Neural cell (in vitro differentiated cells): ENCODE measurements around the gene MYO18B. TPM values are rescaled to one million over a fixed set of nuclear protein-coding genes. Genes with fewer than 3 reads are reported as not detected.

Experiments used
- H2AFZ ChIP-seq: fragments of 200-600, 300-800 bp; sonication (generic), shearing (Covaris generic); 2 replicates; pipeline ENCODE4 v1.6.0; 2014; ENCODE audit warnings: low read depth, mild to moderate bottlenecking, antibody characterized with exemption, low read length, moderate library complexity
- H3F3A ChIP-seq: fragments of 200-600 bp; shearing (Covaris generic); 2 replicates; pipeline ENCODE4 v1.6.1; 2016; ENCODE audit warnings: mild to moderate bottlenecking, moderate library complexity, mixed read lengths, antibody characterized with exemption, low read length; ENCODE audit not compliant: insufficient read depth, poor library complexity, severe bottlenecking
- H3K27ac ChIP-seq: fragments of 200-600, 300-800 bp; sonication (generic), shearing (Covaris generic); 2 replicates; pipeline ENCODE4 v1.5.1; 2014; ENCODE audit warnings: mild to moderate bottlenecking, low read length, moderate library complexity
- H3K27me3 ChIP-seq: fragments of 300-800, 200-600 bp; sonication (generic), shearing (Covaris generic); 2 replicates; pipeline ENCODE4 v1.6.0; 2014; ENCODE audit warnings: mild to moderate bottlenecking, low read depth, low read length, moderate library complexity; ENCODE audit not compliant: insufficient read depth
- H3K36me3 ChIP-seq: fragments of 300-800, 200-600 bp; sonication (generic), shearing (Covaris generic); 2 replicates; pipeline ENCODE4 v1.5.1; 2014; ENCODE audit warnings: mild to moderate bottlenecking, antibody characterized with exemption, low read length, moderate library complexity; ENCODE audit not compliant: insufficient read depth
- H3K4me2 ChIP-seq: fragments of 300-800, 200-600 bp; sonication (generic), shearing (Covaris generic); 2 replicates; pipeline ENCODE4 v1.6.0; 2014; ENCODE audit warnings: mild to moderate bottlenecking, low read length
- H3K4me3 ChIP-seq: fragments of 300-800, 200-600 bp; sonication (generic), shearing (Covaris generic); 2 replicates; pipeline ENCODE4 v1.5.1; 2014; ENCODE audit warnings: mild to moderate bottlenecking, low read length, moderate library complexity
- H3K79me2 ChIP-seq: fragments of 200-600 bp; shearing (Covaris generic); replicated peaks from 2 replicates; pipeline ENCODE4 v1.6.0; 2014; ENCODE audit warnings: mild to moderate bottlenecking, low read length, moderate library complexity; ENCODE audit not compliant: insufficient read depth
- H3K9ac ChIP-seq: fragments of 300-800, 200-600 bp; sonication (generic), shearing (Covaris generic); 2 replicates; pipeline ENCODE4 v1.6.1; 2016; ENCODE audit warnings: mild to moderate bottlenecking, low read length, mixed read lengths
- H3K9me2 ChIP-seq: fragments of 200-600 bp; shearing (Covaris generic); 2 replicates; pipeline ENCODE4 v1.6.1; 2016; ENCODE audit warnings: mild to moderate bottlenecking, low read length, mixed read lengths; ENCODE audit not compliant: insufficient read depth
- H3K9me3 ChIP-seq: fragments of 200-600, 300-800 bp; sonication (generic), shearing (Covaris generic); 2 replicates; pipeline ENCODE4 v1.6.1; 2016; ENCODE audit warnings: mild to moderate bottlenecking, mixed run types, low read length, moderate library complexity, mixed read lengths
- H4K20me1 ChIP-seq: fragments of 200-600 bp; shearing (Covaris generic); 2 replicates; pipeline ENCODE4 v1.6.1; 2016; ENCODE audit warnings: mild to moderate bottlenecking, mixed run types; ENCODE audit not compliant: insufficient read depth
- CTCF ChIP-seq: fragments of 450-650 bp; IDR thresholded peaks from 2 replicates; pipeline ENCODE4 v1.5.1; 2014; ENCODE audit warnings: antibody characterized with exemption, mild to moderate bottlenecking, moderate library complexity; ENCODE audit not compliant: poor library complexity, severe bottlenecking
- EP300 ChIP-seq: fragments of 450-650 bp; conservative IDR thresholded peaks from 2 replicates; pipeline ENCODE4 v1.6.1; 2014; ENCODE audit warnings: antibody characterized with exemption, mild to moderate bottlenecking, moderate library complexity; ENCODE audit not compliant: poor library complexity, severe bottlenecking
- EZH2 ChIP-seq: fragments of 200-600, 300-800 bp; shearing (Covaris generic), sonication (generic); IDR thresholded peaks from 2 replicates; pipeline ENCODE4 v1.6.1; 2014; ENCODE audit warnings: antibody characterized with exemption, low read length, borderline replicate concordance, mild to moderate bottlenecking; ENCODE audit not compliant: insufficient read depth, poor library complexity, severe bottlenecking
- POLR2AphosphoS5 ChIP-seq: IDR thresholded peaks from 2 replicates; pipeline ENCODE4 v1.6.1; 2012
- SMC3 ChIP-seq: fragments of 450-650 bp; conservative IDR thresholded peaks from 2 replicates; pipeline ENCODE4 v1.6.1; 2014; ENCODE audit warnings: antibody characterized with exemption, mild to moderate bottlenecking, moderate library complexity; ENCODE audit not compliant: poor library complexity
- TAF1 ChIP-seq: IDR thresholded peaks from 2 replicates; pipeline ENCODE4 v1.6.1; 2012; ENCODE audit warnings: low read depth
- polyA plus RNA-seq: library from polyadenylated mRNA; depleted of rRNA; stranded (reverse); fragments of >200 nt; gene quantifications from 2 replicates; pipeline ENCODE4 v1.2.3, GENCODE V29; 2014
- TF ChIP-seq, protein P1 (sequence below): IDR thresholded peaks from 2 replicates; pipeline ENCODE4 v1.6.1; 2012; ENCODE audit warnings: borderline replicate concordance

Gene MYO18B
- polyA plus RNA-seq, 1 donor from 2014 or later: 0.71 TPM

DNA sequence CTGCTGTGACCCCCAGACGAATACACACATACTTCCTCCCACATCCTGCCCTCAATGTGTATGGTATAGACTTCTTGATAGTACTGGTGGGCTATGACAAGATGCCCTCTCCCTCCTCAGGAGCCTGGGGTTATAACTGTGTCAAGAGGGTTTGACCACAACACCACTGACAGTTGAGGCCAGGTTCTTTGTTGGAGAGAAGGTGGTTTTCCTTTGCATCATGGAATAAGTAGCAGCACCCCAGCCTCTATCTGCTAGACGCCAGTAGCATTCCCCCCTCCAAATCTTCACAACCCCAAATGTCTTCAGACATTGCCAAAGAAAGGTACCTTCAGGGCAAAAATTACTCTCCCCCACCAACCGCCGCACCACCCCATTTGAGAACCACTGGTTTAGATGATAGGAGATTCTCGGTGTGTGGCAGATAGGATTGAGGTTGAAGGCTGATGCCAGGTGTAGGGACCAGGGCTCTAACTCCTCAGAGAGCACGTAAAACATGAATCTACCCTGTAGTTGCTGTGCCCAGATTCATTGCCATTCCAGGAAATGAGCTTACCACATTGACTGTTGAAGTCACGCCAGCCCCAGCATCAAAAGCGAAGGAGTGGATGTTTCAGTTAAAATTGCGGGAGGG, 5.5 kb upstream of the MYO18B start:
- no peaks in the 10 kb centered on the region for H3F3A ChIP-seq
- no peaks in the 10 kb centered on the region for H3K9me3 ChIP-seq
- no peak overlapping the region for H2AFZ ChIP-seq
- H3K27ac ChIP-seq: no peak overlapping the region
- no peaks in the 10 kb centered on the region for H3K27me3 ChIP-seq
- no peak overlapping the region for H3K4me3 ChIP-seq
- H4K20me1 ChIP-seq: no peaks in the 10 kb centered on the region
- H3K36me3 ChIP-seq: no peaks in the 10 kb centered on the region
- H3K4me2 ChIP-seq: no peak overlapping the region
- no peak overlapping the region for H3K9ac ChIP-seq
- no peaks in the 10 kb centered on the region for H3K9me2 ChIP-seq
- H3K79me2 ChIP-seq: no peaks in the 10 kb centered on the region
- TF ChIP-seq CTCF (no peak), EZH2 (no peak), SMC3 (no peak), TAF1 (no peak), EP300 (no peak)
- TF ChIP-seq, protein P1, sequence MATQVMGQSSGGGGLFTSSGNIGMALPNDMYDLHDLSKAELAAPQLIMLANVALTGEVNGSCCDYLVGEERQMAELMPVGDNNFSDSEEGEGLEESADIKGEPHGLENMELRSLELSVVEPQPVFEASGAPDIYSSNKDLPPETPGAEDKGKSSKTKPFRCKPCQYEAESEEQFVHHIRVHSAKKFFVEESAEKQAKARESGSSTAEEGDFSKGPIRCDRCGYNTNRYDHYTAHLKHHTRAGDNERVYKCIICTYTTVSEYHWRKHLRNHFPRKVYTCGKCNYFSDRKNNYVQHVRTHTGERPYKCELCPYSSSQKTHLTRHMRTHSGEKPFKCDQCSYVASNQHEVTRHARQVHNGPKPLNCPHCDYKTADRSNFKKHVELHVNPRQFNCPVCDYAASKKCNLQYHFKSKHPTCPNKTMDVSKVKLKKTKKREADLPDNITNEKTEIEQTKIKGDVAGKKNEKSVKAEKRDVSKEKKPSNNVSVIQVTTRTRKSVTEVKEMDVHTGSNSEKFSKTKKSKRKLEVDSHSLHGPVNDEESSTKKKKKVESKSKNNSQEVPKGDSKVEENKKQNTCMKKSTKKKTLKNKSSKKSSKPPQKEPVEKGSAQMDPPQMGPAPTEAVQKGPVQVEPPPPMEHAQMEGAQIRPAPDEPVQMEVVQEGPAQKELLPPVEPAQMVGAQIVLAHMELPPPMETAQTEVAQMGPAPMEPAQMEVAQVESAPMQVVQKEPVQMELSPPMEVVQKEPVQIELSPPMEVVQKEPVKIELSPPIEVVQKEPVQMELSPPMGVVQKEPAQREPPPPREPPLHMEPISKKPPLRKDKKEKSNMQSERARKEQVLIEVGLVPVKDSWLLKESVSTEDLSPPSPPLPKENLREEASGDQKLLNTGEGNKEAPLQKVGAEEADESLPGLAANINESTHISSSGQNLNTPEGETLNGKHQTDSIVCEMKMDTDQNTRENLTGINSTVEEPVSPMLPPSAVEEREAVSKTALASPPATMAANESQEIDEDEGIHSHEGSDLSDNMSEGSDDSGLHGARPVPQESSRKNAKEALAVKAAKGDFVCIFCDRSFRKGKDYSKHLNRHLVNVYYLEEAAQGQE: no peak

- Histone ChIP-seq H3K27ac (no peak overlapping the region), H3F3A (no peaks in the 10 kb centered on the region), H3K9me3 (no peaks in the 10 kb centered on the region), H3K36me3 (no peaks in the 10 kb centered on the region), H3K9me2 (no peaks in the 10 kb centered on the region), H3K27me3 (no peaks in the 10 kb centered on the region), H3K4me2 (no peak overlapping the region), H3K9ac (no peak overlapping the region), H4K20me1 (no peaks in the 10 kb centered on the region), H3K4me3 (no peak overlapping the region), H2AFZ (no peak overlapping the region), H3K79me2 (no peaks in the 10 kb centered on the region)
- TF ChIP-seq, protein P1: no peak
- TF ChIP-seq POLR2AphosphoS5: no peak
These were observed 2.2 kb upstream of the MYO18B start for GRCh38 chr22:25739659-25740344.
